H1 (cell line): ENCODE measurements around the gene AHCY. TPM values are rescaled to one million over a fixed set of nuclear protein-coding genes. Genes with fewer than 3 reads are reported as not detected.

Source experiments
- CHD1 ChIP-seq: IDR thresholded peaks from 2 replicates; pipeline ENCODE4 v1.6.1; 2012; ENCODE audit warnings: low read depth, low read length, improper control_type of control experiment
- RNF2 ChIP-seq: fragments of 200-900, 300-1000 bp; sonication (generic); IDR thresholded peaks from 2 replicates; pipeline ENCODE4 v1.7.1; 2016; ENCODE audit warnings: borderline replicate concordance, low read depth, mild to moderate bottlenecking, antibody characterized with exemption, low read length; ENCODE audit not compliant: poor library complexity, severe bottlenecking; ENCODE audit errors: missing control alignments
- polyA plus RNA-seq, 7 experiments: library from polyadenylated mRNA; depleted of rRNA in 3 of 7; stranded (reverse) in 5 of 7; unstranded in 2 of 7; fragments of >200 nt in 5 of 7; fragments of 200-250 nt in 2 of 7; gene quantifications; 1 replicate in 5 of 7; 2 replicates in 1 of 7; 4 replicates in 1 of 7; pipeline versions ENCODE4 v1.2.1 to v1.2.3, GENCODE V29; 2011 to 2013; ENCODE audit warnings: missing spikeins in 2 of 7, mixed read lengths in 2 of 7
- total RNA-seq: library from RNA; stranded (reverse); fragmentation: NEBNext Ultra II Directional; extraction: Animal tissue kit (Norgen Biotek cat#: 25700); gene quantifications from 2 replicates; pipeline ENCODE4 v1.2.1, GENCODE V29; 2021

Gene AHCY
- total and polyA plus RNA-seq, 2 of the 8 experiments (the other 6 are each of a cell fraction or from before 2014, with no cell fraction given) = 404 to 638 TPM

GRCh38 chr20:34283844-34284243 is 19.3 kb downstream of the AHCY start (continued):
- TF ChIP-seq RNF2 (no peak), CHD1 (no peak)
